ENCODE results near the gene RPL10.

The RPL10 gene

DNA sequence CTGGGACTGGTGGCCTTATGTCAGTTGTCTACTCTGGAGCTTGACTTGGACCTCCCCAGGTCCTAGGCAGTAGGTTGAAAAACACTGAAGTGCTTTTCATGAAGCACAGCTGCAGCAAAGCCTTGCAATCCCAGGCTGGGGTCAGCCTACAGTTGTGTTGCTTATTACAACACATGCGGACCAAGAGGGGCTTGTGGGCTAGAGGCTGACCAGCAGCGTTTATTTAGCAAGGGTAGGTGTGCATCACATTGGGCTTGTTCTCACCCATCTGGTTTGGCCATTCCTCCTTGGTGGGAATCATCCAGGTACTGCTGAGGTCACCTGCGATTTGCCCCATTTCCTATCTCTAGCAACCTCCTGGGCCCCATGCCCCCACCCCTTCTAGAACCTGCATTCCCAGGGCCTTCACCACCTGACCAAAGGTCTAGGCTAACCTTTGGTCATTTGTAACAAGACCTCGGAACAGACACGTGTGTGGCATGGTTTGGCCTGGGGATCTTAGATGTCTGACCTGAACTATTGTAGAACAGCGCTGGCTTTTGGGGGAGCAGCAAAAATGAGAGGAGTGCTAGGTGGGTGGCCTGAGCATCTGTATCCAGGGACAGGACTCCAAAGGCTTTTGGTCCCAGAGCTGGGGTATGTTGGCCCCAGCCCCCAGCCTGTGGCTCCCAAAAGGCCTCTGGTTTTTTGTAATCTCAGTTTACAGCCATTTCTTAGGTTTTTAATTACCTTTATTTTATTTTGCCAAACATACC, 3.0 kb downstream of the RPL10 start:
- peak; percentile 24 for DNase-seq

GRCh38 chrX:154401918-154402621, 3.9 kb downstream of the RPL10 start:
- DNase-seq = peak; percentile 11

GRCh38 chrX:154402622-154403127, 4.5 kb downstream of the RPL10 start:
- DNase-seq = no peak

DNA sequence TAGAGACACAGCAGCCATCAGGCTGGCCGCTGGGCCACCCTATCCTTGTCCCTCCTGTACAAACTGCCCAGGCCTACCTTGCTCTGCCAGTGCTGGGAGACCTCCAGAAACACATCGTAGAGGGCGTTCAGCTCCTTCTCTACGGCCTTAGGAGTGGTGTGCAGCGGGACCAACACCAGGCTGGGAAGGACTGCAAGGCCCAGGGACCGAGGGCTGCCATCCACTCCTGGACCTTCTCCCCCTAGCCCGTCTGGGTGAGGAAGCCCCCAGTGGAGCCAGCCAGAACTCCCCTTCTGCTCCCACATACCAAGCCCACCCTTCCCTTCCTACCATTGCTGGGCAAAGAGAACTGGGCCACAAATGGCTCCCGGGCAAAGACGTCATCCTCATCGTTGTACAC, 5.0 kb downstream of the RPL10 start:
- no peak for DNase-seq

DNA sequence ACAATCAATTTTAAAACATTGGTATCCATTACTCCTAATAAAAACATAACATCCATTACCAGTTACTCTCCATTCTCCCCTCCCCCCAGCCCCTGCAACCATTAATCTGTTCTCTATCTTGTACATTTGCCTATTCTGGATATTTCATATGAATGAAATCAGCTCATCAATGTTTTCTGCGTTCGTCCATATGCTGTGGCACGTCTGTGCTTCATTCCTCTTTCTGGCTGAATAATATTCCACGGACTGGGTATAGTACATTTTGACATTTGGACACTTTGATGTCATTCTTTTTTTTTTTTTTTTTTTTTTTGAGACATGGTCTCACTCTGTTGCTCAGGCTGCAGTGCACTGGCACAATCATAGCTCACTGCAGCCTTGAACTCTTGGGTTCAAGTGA, 5.7 kb downstream of the RPL10 start:
- DNase-seq = no peak

DNA sequence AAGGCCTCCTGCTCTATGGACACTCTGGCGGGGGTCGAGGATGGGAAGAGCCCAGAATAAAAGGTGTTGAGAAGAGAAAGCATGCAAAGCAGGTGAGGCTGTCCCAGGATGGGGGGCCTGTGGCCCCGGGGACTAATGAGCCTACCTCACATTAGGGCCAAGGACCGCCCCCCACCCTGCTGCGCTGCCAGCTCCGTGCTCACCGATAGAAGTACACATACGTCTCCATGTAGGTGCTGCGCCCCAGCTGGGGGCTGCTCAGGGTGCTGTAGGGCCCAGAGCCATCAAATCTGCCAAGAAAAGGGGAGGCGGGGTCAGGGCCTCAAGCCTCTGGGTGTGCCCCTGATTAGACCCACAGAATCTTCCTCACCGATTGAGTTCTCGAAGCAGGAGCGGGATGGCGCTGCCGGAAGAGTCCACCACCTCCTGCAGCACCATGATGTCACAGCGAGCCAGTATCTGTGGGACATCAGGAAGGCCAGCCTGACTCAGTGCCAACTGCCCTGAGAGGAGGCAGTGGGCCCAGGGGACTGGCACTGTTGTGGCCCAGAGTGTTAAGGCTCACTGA, 6.5 kb downstream of the RPL10 start:
- no peak for DNase-seq

GRCh38 chrX:154408659-154409221, 10.6 kb downstream of the RPL10 start:
- no peak for DNase-seq

DNA sequence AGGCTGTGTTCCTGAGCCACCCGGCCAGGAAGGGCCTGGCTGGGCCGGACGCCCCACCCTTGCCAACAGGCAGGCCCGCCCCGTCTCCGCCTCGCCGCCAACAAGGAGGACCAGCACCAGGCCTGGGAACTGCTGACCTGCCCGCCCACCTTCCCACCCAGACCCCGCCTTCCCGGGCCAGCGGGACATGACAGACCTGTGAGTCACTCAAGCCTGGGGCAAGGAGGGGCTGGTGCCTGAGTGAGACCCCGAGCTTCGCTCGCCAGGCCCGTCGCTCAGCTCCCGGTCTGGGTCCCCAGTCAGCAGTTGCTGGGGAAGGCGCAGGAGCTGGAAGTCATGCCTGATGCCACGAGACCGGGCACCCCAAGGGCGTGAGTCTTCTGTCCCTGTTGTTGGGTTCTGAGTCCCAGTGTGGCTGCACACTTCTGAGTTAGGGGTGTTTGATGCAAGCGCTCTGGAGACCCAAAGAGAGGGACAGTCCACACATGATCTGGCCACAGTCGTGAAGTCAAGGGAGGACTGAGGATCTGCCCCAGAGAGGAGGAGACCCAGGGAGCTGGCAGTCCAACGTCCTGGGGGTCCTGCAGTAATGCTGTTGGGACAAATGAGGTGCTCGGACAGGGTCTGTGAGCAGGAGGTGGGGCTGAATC, 11.2 kb downstream of the RPL10 start, which contains the start of gene DNASE1L1:
Gene DNASE1L1, minus strand, starts transcription at position 33 of the 650 bp plus-strand sequence. CDS start 3,686 bp downstream, outside the sequence.
- no peak for DNase-seq

GRCh38 chrX:154411981-154412340, 13.8 kb downstream of the RPL10 start:
- peak; percentile 72 for DNase-seq

DNA sequence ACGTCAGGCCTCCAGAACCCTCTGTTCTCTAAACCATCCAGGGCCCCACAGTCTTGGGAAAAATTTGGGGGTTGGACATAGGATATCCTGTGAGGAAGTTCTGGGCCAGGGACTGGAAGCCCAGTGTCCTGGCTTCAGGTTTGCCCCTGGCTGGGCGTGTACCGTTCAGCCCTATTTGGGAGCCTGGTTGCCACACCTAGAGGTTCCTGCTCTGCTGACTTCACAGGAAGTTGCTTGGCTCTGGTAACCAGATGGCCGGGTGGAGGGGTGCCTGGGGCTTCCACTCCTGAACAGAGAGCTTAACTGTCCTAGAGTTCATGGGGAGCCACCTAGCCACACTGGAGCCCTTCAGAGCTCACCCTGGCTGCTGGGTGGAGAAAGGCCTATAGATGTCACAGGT, 14.3 kb downstream of the RPL10 start:
- peak; percentile 71 for DNase-seq

DNA sequence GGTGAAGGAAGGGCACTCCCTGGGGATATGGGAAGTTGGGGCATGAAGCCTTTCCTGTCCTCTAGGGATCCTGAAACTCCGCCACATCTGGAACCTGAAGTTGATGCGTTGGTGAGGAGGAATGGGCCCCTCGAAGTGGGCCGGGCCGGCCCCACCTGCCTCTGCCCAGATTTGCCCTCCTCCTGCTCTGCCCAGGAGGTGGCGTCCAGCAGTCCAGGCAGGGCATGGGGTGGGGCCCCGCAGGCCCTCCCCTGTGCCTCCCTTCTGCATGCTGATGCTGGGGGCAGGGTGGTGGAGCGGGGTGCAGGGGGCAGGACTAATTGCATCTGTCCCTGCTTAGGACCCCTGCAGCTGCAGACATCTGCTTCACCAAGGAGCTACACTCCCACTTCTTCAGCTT, 15.0 kb downstream of the RPL10 start:
- no peak for DNase-seq

DNA sequence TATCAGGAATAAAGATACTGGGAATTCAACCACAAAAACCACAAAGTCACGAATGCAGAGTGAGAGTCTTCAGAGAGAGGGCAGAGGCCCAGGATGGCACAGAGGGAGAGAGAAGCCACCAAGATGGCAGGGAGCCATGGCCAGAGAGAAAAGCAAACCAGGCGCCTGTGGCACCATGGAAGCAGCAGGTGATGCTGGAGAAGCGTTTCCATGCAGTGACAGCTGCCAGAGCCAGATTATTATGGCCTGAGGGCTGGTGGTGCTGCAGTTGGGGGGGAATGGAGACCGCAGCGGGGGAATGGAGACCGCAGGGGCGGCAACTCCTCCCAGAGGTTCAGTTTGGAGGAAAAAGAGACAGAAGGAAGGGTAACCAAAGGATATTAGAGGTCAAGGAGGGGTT, 19.0 kb downstream of the RPL10 start:
- DNase-seq = no peak

GRCh38 chrX:154419189-154419588, 21.0 kb downstream of the RPL10 start:
- DNase-seq = no peak

DNA sequence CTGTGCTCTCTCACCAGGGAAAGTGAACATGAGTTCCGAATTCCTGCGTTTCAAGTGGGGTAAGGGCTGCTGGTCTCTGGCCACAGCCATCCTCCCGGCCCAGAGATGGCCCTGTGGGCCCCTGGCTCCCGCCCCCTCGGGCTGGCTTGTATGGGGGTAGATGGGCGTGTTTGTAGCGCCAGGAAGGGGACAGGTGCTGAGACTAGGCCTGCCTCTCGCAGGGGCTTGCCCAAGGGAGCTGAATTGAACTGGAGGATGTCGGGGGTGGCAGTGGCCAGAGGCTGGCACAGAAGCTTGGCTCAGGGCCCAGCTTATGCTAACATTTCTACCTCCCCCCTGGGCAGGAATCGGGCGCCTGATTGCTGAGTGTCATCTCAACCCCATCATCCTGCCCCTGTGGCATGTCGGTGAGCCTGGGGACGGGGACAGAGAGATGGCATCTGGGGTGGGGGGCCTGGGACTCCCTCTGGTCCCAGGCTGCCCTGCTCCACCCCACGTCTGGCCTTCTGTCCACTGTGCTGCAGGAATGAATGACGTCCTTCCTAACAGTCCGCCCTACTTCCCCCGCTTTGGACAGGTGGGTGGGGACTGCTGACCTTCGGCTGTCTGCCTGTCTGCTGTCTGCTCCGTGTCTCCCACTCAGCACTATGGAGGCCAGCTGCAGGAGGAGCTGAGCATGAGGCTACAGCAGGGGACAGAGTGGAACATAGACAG, 21.7 kb downstream of the RPL10 start:
- DNase-seq = no peak

DNA sequence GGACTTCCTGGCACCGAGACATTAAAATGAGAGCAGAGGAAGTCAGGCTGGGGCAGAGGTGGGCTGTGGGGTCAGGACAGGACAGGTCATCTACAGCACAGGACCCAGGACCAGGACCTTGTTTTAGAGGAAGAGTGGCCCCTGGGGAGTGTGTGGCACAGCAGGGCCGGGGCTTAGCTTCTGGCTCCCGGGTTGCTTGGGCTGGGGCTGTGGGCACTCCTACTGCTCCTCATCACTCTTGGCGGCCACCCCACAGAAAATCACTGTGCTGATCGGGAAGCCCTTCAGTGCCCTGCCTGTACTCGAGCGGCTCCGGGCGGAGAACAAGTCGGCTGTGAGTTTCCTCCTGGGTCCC, 22.2 kb downstream of the RPL10 start:
- DNase-seq = no peak

GRCh38 chrX:154426916-154427770, 29.0 kb downstream of the RPL10 start:
- DNase-seq = no peak

GRCh38 chrX:154428176-154429171, 30.3 kb downstream of the RPL10 start, which contains the start of gene ATP6AP1:
Gene ATP6AP1, plus strand, starts transcription at chrX:154428677. Its CDS starts 16 bp downstream, at chrX:154428693.
- DNase-seq = peak; percentile 95

GRCh38 chrX:154429711-154430110, 31.5 kb downstream of the RPL10 start:
- DNase-seq = no peak

DNA sequence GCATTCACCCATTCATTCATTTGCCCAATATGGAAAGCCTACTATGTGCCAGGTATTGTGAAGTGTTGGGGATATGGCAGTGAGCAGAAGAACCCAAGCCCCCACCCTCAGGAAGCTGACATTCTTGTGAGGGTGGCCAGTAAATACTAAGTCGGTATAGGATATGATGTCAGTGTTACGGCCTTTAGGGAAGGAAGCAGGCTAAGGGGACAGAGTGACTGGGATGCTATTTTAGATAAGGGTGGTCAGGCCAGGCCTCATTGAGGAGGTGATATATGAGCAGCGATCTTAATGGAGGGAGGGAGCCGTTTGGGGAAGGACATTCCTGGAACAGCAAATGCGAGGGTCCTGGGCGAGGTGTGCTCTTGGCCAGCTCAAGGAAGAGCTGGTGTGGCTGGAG, 32.3 kb downstream of the RPL10 start:
- DNase-seq = no peak

GRCh38 chrX:154430916-154431315, 32.7 kb downstream of the RPL10 start:
- no peak for DNase-seq
